ENCODE results near the gene METTL8. TPM values are rescaled to one million over a fixed set of nuclear protein-coding genes. Genes with fewer than 3 reads are reported as not detected.

The METTL8 gene
- total and polyA plus RNA-seq, 2 experiments from 2014 or later, result 60.9 to 64.3 TPM

GRCh38 chr2:171402906-171403580, 30.7 kb downstream of the METTL8 start:
- H3K4me1 Mint-ChIP-seq, result peaks cover 32% of the 10 kb centered on the region
- Histone ChIP-seq H3K27me3 (ENCODE audit: insufficient read depth) (no peaks in the 10 kb centered on the region), H2AFZ (no peak overlapping the region), H3K4me1 (ENCODE audit: insufficient read depth) (peaks cover 19% of the 10 kb centered on the region), H3K4me3 (no peak overlapping the region), H3K4me2 (no peak overlapping the region), H4K20me1 (replicated peaks; ENCODE audit: insufficient read depth) (no peaks in the 10 kb centered on the region), H3K36me3 (ENCODE audit: insufficient read depth) (peaks cover 12% of the 10 kb centered on the region; the same call in 1 of the 2 replicates), H3K9me2 (ENCODE audit: insufficient read depth) (peaks cover 14% of the 10 kb centered on the region), H3K79me2 (replicated peaks; ENCODE audit: insufficient read depth) (peaks cover 75% of the 10 kb centered on the region), H3F3A (replicated peaks; ENCODE audit: low read depth) (no peaks in the 10 kb centered on the region), H3K27ac (ENCODE audit: low read depth) (no peak overlapping the region)
- peaks cover 26% of the 10 kb centered on the region for H3K36me3 Mint-ChIP-seq (ENCODE audit: low read depth)
- peaks cover 4% of the 10 kb centered on the region for H3K27me3 Mint-ChIP-seq (ENCODE audit: insufficient read depth, low read depth, poor library complexity)
- DNase-seq (ENCODE audit: low spot score) (no peak), ATAC-seq (no peak)
- H3K9me3 Mint-ChIP-seq, result peaks cover 6% of the 10 kb centered on the region
- 0 out of 2 replicates have a peak overlapping the region, but pooled peaks have one; percentile 1 for H3K27ac Mint-ChIP-seq
- TF ChIP-seq CREB1 (CRISPR knock-in tag; IDR thresholded peaks at IDR 0.05; ENCODE audit: low read depth) (no peak), ZNF462 (CRISPR knock-in tag; IDR thresholded peaks at IDR 0.05) (no peak), EZH2 (IDR thresholded peaks at IDR 0.05; ENCODE audit: low read depth, unreplicated experiment) (no peak), STAT1 (IDR thresholded peaks at IDR 0.05; ENCODE audit: unreplicated experiment) (no peak), POLR2AphosphoS5 (IDR thresholded peaks at IDR 0.05; ENCODE audit: low read depth) (no peak), ETS1 (IDR thresholded peaks at IDR 0.05) (no peak), NANOG (IDR thresholded peaks at IDR 0.05; ENCODE audit: borderline replicate concordance) (no peak), ZNF114 (CRISPR knock-in tag; IDR thresholded peaks at IDR 0.05) (no peak), JUNB (IDR thresholded peaks at IDR 0.05; ENCODE audit: unreplicated experiment) (no peak), ZNF331 (CRISPR knock-in tag; IDR thresholded peaks at IDR 0.05; ENCODE audit: low read depth) (no peak), REST (IDR thresholded peaks at IDR 0.05; ENCODE audit: unreplicated experiment) (no peak), EZH2phosphoT487 (IDR thresholded peaks at IDR 0.05; ENCODE audit: unreplicated experiment) (no peak), CTCF (conservative IDR thresholded peaks at IDR 0.05; ENCODE audit: low read depth in 2 of 2) (no peak)
- no peak overlapping the region for H3K4me3 Mint-ChIP-seq
